Uterus (tissue), 4 donors: ENCODE results near the gene TSHZ2. TPM values are rescaled to one million over a fixed set of nuclear protein-coding genes. Genes with fewer than 3 reads are reported as not detected.

Experiments
- DNase-seq, 2 donors: peaks; one replicate each; pipeline ENCODE4 v3.0.0-alpha.2; 2019 to 2020
- H3K27ac ChIP-seq, 2 donors: fragments of 200-600 bp; sonication (generic); 1 replicate in 1 of 2; 2 replicates in 1 of 2; pipeline ENCODE4 v1.5.1; 2016 to 2018
- H3K27me3 ChIP-seq, 2 donors: fragments of 200-600 bp; sonication (generic); one replicate each; pipeline ENCODE4 v1.5.1; 2018 to 2019; ENCODE audit warnings: control low read depth in 1 of 2
- H3K36me3 ChIP-seq, 2 donors: fragments of 200-600 bp; sonication (generic); one replicate each; pipeline ENCODE4 v1.5.1; 2019; ENCODE audit warnings: control low read depth in 1 of 2
- H3K4me1 ChIP-seq, 2 donors: fragments of 200-600 bp; sonication (generic); one replicate each; pipeline ENCODE4 v1.5.1; 2018 to 2019; ENCODE audit warnings: control low read depth in 1 of 2
- H3K4me3 ChIP-seq, 2 donors: fragments of 200-600 bp; sonication (generic); 1 replicate in 1 of 2; 2 replicates in 1 of 2; pipeline ENCODE4 v1.5.1; 2018 to 2019; ENCODE audit warnings: mild to moderate bottlenecking in 1 of 2
- H3K9me3 ChIP-seq, 2 donors: fragments of 200-600 bp; sonication (generic); one replicate each; pipeline ENCODE4 v1.5.1; 2019; ENCODE audit warnings: control low read depth in 1 of 2
- POLR2A ChIP-seq, 2 donors: fragments of 450-650 bp; IDR thresholded peaks; one replicate each; pipeline ENCODE4 v1.6.1; 2016; ENCODE audit warnings: antibody characterized with exemption in 2 of 2, mild to moderate bottlenecking in 1 of 2, moderate library complexity in 1 of 2
- intact Hi-C: fragments of 100-400 bp; cut with DNase I; formaldehyde crosslinking; loops from one replicate; pipeline ENCODE4 v1.15.1; 2023; ENCODE audit warnings: low total_unique reads
- total RNA-seq, 4 donors: library from RNA; depleted of rRNA in 3 of 4; stranded (reverse); fragments of >200 nt in 3 of 4; gene quantifications; one replicate each; pipeline versions ENCODE4 v1.1.0 to v1.2.4, GENCODE V29; 2014 to 2023
- TF ChIP-seq, protein P1 (sequence below), 4 experiments: fragments of 200-600 bp in 2 of 4; fragments of 450-650 bp in 2 of 4; sonication (generic) in 2 of 4; IDR thresholded peaks; one replicate each; pipeline ENCODE4 v1.5.1; 2016 to 2019; ENCODE audit warnings: antibody characterized with exemption in 4 of 4, mild to moderate bottlenecking in 2 of 4, moderate library complexity in 1 of 4
- donor health status: DM: yes; HTN: yes; CAD: no.

The TSHZ2 gene
- total RNA-seq, 4 donors from 2014 or later: 22.0 to 50.1 (median 33.1) TPM

DNA sequence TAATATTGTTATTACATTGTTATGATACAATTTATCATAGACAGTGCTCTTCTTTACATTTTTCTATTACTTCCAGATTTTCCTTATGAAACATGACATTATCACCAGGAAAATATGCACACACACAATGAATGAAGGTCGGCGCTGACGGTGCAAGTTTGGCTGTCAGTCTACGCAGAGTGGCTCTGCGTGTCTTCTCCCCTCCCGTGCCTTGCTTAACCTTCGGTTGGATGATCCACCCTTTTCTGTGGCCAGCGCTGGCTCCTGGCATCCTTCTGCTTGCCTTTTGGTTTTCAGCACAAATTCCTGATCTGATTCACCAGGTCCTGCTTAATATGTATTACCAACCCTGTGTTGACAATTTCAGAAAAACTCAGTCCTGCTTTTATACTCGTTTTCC is 157.4 kb downstream of the TSHZ2 start:
- DNase-seq: no peak
- TF ChIP-seq POLR2A (IDR thresholded peaks at IDR 0.05): no peak
- TF ChIP-seq, protein P1, sequence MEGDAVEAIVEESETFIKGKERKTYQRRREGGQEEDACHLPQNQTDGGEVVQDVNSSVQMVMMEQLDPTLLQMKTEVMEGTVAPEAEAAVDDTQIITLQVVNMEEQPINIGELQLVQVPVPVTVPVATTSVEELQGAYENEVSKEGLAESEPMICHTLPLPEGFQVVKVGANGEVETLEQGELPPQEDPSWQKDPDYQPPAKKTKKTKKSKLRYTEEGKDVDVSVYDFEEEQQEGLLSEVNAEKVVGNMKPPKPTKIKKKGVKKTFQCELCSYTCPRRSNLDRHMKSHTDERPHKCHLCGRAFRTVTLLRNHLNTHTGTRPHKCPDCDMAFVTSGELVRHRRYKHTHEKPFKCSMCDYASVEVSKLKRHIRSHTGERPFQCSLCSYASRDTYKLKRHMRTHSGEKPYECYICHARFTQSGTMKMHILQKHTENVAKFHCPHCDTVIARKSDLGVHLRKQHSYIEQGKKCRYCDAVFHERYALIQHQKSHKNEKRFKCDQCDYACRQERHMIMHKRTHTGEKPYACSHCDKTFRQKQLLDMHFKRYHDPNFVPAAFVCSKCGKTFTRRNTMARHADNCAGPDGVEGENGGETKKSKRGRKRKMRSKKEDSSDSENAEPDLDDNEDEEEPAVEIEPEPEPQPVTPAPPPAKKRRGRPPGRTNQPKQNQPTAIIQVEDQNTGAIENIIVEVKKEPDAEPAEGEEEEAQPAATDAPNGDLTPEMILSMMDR (IDR thresholded peaks at IDR 0.05): no peak
- H3K27me3 ChIP-seq: no peaks in the 10 kb centered on the region

DNA sequence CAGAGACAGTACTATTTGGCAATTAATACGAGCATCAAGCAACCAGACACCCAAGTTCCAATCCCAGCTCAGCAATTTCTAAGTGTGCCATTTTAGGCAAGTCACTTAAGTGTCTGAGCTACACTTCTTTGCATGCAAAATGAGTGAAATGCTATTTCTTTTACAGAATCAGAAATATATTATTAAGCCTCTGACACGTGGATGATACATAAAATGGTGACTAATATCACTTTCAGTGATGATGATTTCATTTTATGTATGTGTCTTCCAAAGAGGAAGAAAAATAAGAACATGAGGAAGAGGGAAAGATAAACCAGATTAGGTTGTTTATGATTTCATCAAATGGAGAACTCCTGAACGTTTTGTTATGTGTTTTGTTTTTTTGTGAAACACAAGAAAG is 158.6 kb downstream of the TSHZ2 start:
- DNase-seq: no peak
- Histone ChIP-seq H3K9me3 (no peaks in the 10 kb centered on the region), H3K27ac (no peak overlapping the region), H3K36me3 (no peaks in the 10 kb centered on the region), H3K4me3 (no peak overlapping the region), H3K4me1 (no peaks in the 10 kb centered on the region), H3K27me3 (no peaks in the 10 kb centered on the region)
- intact Hi-C loops: no loop called here
- TF ChIP-seq, protein P1 (IDR thresholded peaks at IDR 0.05): no peak
- no peak for TF ChIP-seq POLR2A (IDR thresholded peaks at IDR 0.05)

More for the DNA sequence above, 157.4 kb downstream of the TSHZ2 start:
- H3K9me3 ChIP-seq: no peaks in the 10 kb centered on the region
- no peaks in the 10 kb centered on the region for H3K36me3 ChIP-seq
- no peak overlapping the region for H3K4me3 ChIP-seq
- no peak overlapping the region for H3K27ac ChIP-seq
- no peaks in the 10 kb centered on the region for H3K4me1 ChIP-seq
- intact Hi-C loops: no loop called here

DNA sequence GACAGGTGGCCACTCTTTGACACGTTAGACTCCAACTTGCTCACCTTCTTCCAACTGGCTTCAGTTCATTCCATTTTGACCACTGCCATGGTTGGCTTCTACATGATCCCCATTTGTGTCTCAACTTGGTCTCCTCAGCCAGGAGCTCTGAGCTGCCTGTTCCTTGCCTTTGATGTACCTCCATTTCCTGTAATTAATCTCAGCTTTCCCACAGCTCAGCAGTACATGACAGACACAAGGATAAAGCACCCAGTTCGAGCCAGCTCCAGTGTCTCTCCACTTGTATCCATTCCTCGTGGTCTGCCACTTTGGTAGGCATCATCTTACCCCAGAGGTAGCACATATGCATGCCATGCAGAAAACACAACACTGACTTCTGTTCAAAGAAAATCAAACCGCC is 161.0 kb downstream of the TSHZ2 start:
- intact Hi-C loops: no loop called here
- TF ChIP-seq POLR2A (IDR thresholded peaks at IDR 0.05): no peak
- TF ChIP-seq, protein P1 (IDR thresholded peaks at IDR 0.05): no peak
- Histone ChIP-seq H3K4me1 (no peaks in the 10 kb centered on the region), H3K4me3 (no peak overlapping the region), H3K27me3 (no peaks in the 10 kb centered on the region), H3K36me3 (no peaks in the 10 kb centered on the region), H3K9me3 (no peaks in the 10 kb centered on the region), H3K27ac (no peak overlapping the region)
- no peak for DNase-seq

DNA sequence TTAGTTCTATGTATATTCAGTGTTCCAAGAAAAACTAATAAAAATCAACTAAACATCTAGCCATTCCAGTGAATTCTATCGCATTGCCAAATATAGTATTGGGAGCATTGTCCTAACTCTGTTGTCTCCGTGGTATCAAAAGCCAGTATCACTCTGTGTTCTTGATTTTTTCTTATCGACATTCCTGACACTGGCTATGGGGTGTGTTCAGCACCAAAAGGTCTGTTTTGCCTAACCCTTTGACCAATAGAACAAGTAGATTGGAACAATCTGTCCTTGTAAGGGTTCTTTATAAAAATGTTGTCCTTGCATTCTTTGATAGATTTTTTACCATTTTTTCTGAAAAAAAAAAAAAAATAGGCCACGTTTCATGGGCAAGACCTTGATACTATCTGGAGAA is 161.5 kb downstream of the TSHZ2 start:
- no peaks in the 10 kb centered on the region for H3K9me3 ChIP-seq
- no peak overlapping the region for H3K4me3 ChIP-seq
- intact Hi-C loops: no loop called here
- no peaks in the 10 kb centered on the region for H3K36me3 ChIP-seq
- H3K4me1 ChIP-seq: no peaks in the 10 kb centered on the region
- DNase-seq: no peak
- no peaks in the 10 kb centered on the region for H3K27me3 ChIP-seq
- no peak overlapping the region for H3K27ac ChIP-seq
- TF ChIP-seq, protein P1 (IDR thresholded peaks at IDR 0.05): no peak
- TF ChIP-seq POLR2A (IDR thresholded peaks at IDR 0.05): no peak

DNA sequence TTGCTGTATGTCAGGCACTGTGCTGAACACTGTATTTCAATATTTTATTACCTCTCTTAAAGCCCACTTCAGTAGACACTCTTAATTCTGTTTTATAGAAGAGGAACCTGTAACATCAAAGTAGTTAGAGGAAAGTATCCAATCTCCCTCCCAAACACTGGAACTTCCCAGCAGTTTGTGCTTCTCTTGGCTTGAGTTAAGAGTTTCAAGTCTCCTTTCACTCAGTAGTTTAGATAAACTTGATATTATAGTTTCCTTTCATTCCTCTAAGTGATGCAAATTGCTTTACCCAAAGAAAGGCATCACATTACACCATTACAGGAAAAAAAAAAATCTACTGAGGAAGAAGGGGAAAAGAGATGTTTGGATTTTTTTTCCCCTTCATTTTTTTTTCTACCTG is 164.3 kb downstream of the TSHZ2 start:
- no peaks in the 10 kb centered on the region for H3K36me3 ChIP-seq

More for the DNA sequence above, 164.3 kb downstream of the TSHZ2 start:
- no peak for DNase-seq
- no peak overlapping the region for H3K27ac ChIP-seq
- H3K9me3 ChIP-seq: no peaks in the 10 kb centered on the region
- TF ChIP-seq, protein P1 (IDR thresholded peaks at IDR 0.05): no peak
- no peak for TF ChIP-seq POLR2A (IDR thresholded peaks at IDR 0.05)
- intact Hi-C loops: no loop called here
- no peaks in the 10 kb centered on the region for H3K4me1 ChIP-seq
- no peaks in the 10 kb centered on the region for H3K27me3 ChIP-seq
- H3K4me3 ChIP-seq: no peak overlapping the region
